K562 (cell line): Measurements from ENCODE around the gene SYT14. TPM values are rescaled to one million over a fixed set of nuclear protein-coding genes. Genes with fewer than 3 reads are reported as not detected.

ENCODE experiments used
- ATAC-seq: fragments of 200-7000 bp; cut with Tn5 transposase; 3 replicates; pipeline ENCODE4 v1.9.1; 2020; ENCODE audit warnings: moderate library complexity
- BruUV-seq: library from RNA; stranded (reverse); fragments of 400-500 nt; replicated peaks from 2 replicates; lab custom pipeline; 2021; lab: Mats Ljungman, UMichigan
- CTCF ChIA-PET: fragments of 300-600 bp; formaldehyde crosslinking; extraction: SDS; loops from one replicate; lab custom pipeline; 2021; ENCODE audit warnings: low intra/inter-chr PET ratio; lab: Yijun Ruan, JAX
- POLR2A ChIA-PET: fragments of 300-600, 350-650 bp; sonication (Branson Sonifier 250); formaldehyde crosslinking; extraction: SDS; loops from one replicate; lab custom pipeline; 2021; ENCODE audit warnings: antibody characterized with exemption, inconsistent platforms; lab: Yijun Ruan, JAX
- DNase-seq, 4 experiments: peaks; one replicate each; pipeline versions ENCODE4 v3.0.0 to v3.0.0-alpha.2; 2011 to 2018; ENCODE audit warnings: low spot score in 3 of 4, mixed read lengths in 3 of 4; ENCODE audit errors: extremely low read depth in 1 of 4
- FAIRE-seq: peaks from 2 replicates; lab custom pipeline; 2011; peaks lifted over from hg19 to GRCh38; lab: Jason Lieb, UNC
- H2AFZ ChIP-seq: 2 replicates; pipeline ENCODE4 v1.6.0; 2011; ENCODE audit warnings: low read depth, low read length, control low read depth, inconsistent platforms
- H3K27ac ChIP-seq: fragments of 200-600 bp; 3 replicates; pipeline ENCODE4 v1.8.0; 2011; ENCODE audit warnings: low read depth, mild to moderate bottlenecking, control low read depth, inconsistent platforms, low read length, moderate library complexity, mixed read lengths; ENCODE audit errors: extremely low read depth
- H3K27me3 ChIP-seq, 2 experiments: fragments of 300-600 bp in 1 of 2; 2 replicates in 1 of 2; 3 replicates in 1 of 2; pipeline versions ENCODE4 v1.6.0 to v1.8.0; 2011; ENCODE audit warnings: inconsistent platforms in 2 of 2, low read length in 2 of 2, mild to moderate bottlenecking in 1 of 2, mixed read lengths in 1 of 2, moderate library complexity in 1 of 2; ENCODE audit not compliant: control insufficient read depth in 2 of 2, insufficient read depth in 2 of 2
- H3K36me3 ChIP-seq: fragments of 300-600 bp; 3 replicates; pipeline ENCODE4 v1.8.0; 2011; ENCODE audit warnings: mild to moderate bottlenecking, low read length, inconsistent platforms; ENCODE audit not compliant: control insufficient read depth, insufficient read depth
- H3K4me1 ChIP-seq, 2 experiments: fragments of 200-600 bp in 1 of 2; replicated peaks in 1 of 2; 2 replicates in 1 of 2; 3 replicates in 1 of 2; pipeline versions ENCODE4 v1.5.1 to v1.8.0; 2011; ENCODE audit warnings: inconsistent platforms in 2 of 2, low read length in 2 of 2, mild to moderate bottlenecking in 1 of 2, mixed read lengths in 1 of 2, moderate library complexity in 1 of 2; ENCODE audit not compliant: control insufficient read depth in 2 of 2, insufficient read depth in 2 of 2
- H3K4me2 ChIP-seq: 2 replicates; pipeline ENCODE4 v1.6.1; 2011; ENCODE audit warnings: low read length, control low read depth, inconsistent platforms, mixed read lengths; ENCODE audit not compliant: insufficient read depth
- H3K4me3 ChIP-seq: fragments of 200-600 bp; sonication (generic), shearing (Covaris generic); 2 replicates; pipeline ENCODE4 v1.5.1; 2016; ENCODE audit warnings: control low read depth, inconsistent platforms
- H3K79me2 ChIP-seq: fragments of 200-600 bp; 3 replicates; pipeline ENCODE4 v1.8.0; 2011; ENCODE audit warnings: low read length, inconsistent platforms; ENCODE audit not compliant: control insufficient read depth, insufficient read depth
- H3K9ac ChIP-seq, 2 experiments: 2 replicates each; pipeline versions ENCODE4 v1.6.0 to v1.6.1; 2011; ENCODE audit warnings: low read depth in 2 of 2, low read length in 2 of 2, control low read depth in 1 of 2, inconsistent platforms in 1 of 2, mild to moderate bottlenecking in 1 of 2, mixed read lengths in 1 of 2; ENCODE audit not compliant: insufficient read depth in 1 of 2
- H3K9me1 ChIP-seq: one replicate; pipeline ENCODE4 v1.6.0; 2011; ENCODE audit warnings: inconsistent platforms, mild to moderate bottlenecking, low read length, moderate library complexity; ENCODE audit not compliant: control insufficient read depth, insufficient read depth
- H3K9me3 ChIP-seq: replicated peaks from 2 replicates; pipeline ENCODE4 v1.5.1; 2011; ENCODE audit warnings: low read depth, low read length, inconsistent platforms; ENCODE audit not compliant: control insufficient read depth, insufficient read depth
- H4K20me1 ChIP-seq: replicated peaks from 2 replicates; pipeline ENCODE4 v1.6.1; 2011; ENCODE audit warnings: low read length, inconsistent platforms, mixed read lengths; ENCODE audit not compliant: control insufficient read depth, insufficient read depth
- ATF3 ChIP-seq, 2 experiments: fragments of 450-650 bp in 1 of 2; sonication (generic) in 1 of 2; formaldehyde crosslinking in 1 of 2; IDR thresholded peaks in 1 of 2; conservative IDR thresholded peaks in 1 of 2; 2 replicates each; pipeline versions ENCODE4 v1.6.1 to v1.8.1; 2016 to 2023; ENCODE audit warnings: mild to moderate bottlenecking in 2 of 2, moderate library complexity in 2 of 2, inconsistent platforms in 1 of 2, missing genetic modification reagents in 1 of 2
- ATF6 ChIP-seq: sonication (generic); formaldehyde crosslinking; IDR thresholded peaks from 2 replicates; pipeline ENCODE4 v1.4.0; 2020; ENCODE audit warnings: mild to moderate bottlenecking, missing genetic modification reagents
- E2F1 ChIP-seq: sonication (generic); formaldehyde crosslinking; IDR thresholded peaks from 2 replicates; pipeline ENCODE4 v1.8.1; 2023; ENCODE audit warnings: mild to moderate bottlenecking, missing genetic modification reagents, moderate library complexity
- E2F8 ChIP-seq: fragments of 450-650 bp; IDR thresholded peaks from 2 replicates; pipeline ENCODE4 v1.7.1; 2018; ENCODE audit warnings: mild to moderate bottlenecking, low read depth; ENCODE audit not compliant: partially characterized antibody
- GABPA ChIP-seq: fragments of 200-800 bp; sonication (Bioruptor generic); conservative IDR thresholded peaks from 2 replicates; pipeline ENCODE4 v1.6.1; 2016; ENCODE audit warnings: low read depth, missing genetic modification characterization, missing compliant biosample characterization
- KLF6 ChIP-seq: fragments of 250-450 bp; sonication (Bioruptor Pico); IDR thresholded peaks from 2 replicates; pipeline ENCODE4 v1.4.0; 2020; ENCODE audit warnings: mild to moderate bottlenecking, moderate library complexity, borderline replicate concordance
- MEF2D ChIP-seq: conservative IDR thresholded peaks from 2 replicates; pipeline ENCODE4 v1.6.1; 2016; ENCODE audit warnings: low read depth, missing genetic modification characterization, missing compliant biosample characterization
- NELFE ChIP-seq: IDR thresholded peaks from 2 replicates; pipeline ENCODE4 v1.6.1; 2011; ENCODE audit warnings: mild to moderate bottlenecking; ENCODE audit not compliant: insufficient read depth, insufficient read length
- PTTG1 ChIP-seq: fragments of 450-650 bp; IDR thresholded peaks from 2 replicates; pipeline ENCODE4 v1.6.1; 2016; ENCODE audit warnings: low read depth, mild to moderate bottlenecking, missing genetic modification characterization, missing compliant biosample characterization
- STAG1 ChIP-seq: sonication (generic); formaldehyde crosslinking; IDR thresholded peaks from 2 replicates; pipeline ENCODE4 v1.5.0; 2020; ENCODE audit warnings: missing genetic modification reagents, borderline replicate concordance
- TRIM28 ChIP-seq: fragments of 450-650 bp; IDR thresholded peaks from 2 replicates; pipeline ENCODE4 v1.6.1; 2017
- USF1 ChIP-seq: sonication (generic); formaldehyde crosslinking; IDR thresholded peaks from 2 replicates; pipeline ENCODE4 v1.9.0; 2022; ENCODE audit warnings: mild to moderate bottlenecking, missing genetic modification reagents
- ZKSCAN3 ChIP-seq: fragments of 250-450 bp; sonication (Bioruptor Pico); IDR thresholded peaks from 2 replicates; pipeline ENCODE4 v1.4.0; 2020
- WGBS: fragments of 100-300 bp; shearing (Covaris generic); methylation state at CpG from one replicate; pipeline ENCODE4 v1.1.6; 2016; ENCODE audit warnings: low coverage, mixed read lengths; ENCODE audit not compliant: insufficient coverage; ENCODE audit errors: missing lambda C conversion rate; 5-methylcytosine and 5-hydroxymethylcytosine counted together
- in situ Hi-C: fragments of 300-500 bp; cut with MboI; formaldehyde crosslinking; loops from 4 replicates; pipeline ENCODE4 v1.15.0; 2018; ENCODE audit warnings: inconsistent platforms, mixed read lengths
- intact Hi-C: fragments of 100-400 bp; cut with micrococcal nuclease; formaldehyde crosslinking; loops from 2 replicates; pipeline ENCODE4 v1.14.2; 2022
- polyA plus RNA-seq, 8 experiments: library from polyadenylated mRNA; depleted of rRNA in 4 of 8; stranded (reverse) in 5 of 8; unstranded in 3 of 8; fragments of >200 nt; fragmentation: Nextera tagmentation in 2 of 8; fragmentation: Illumina TruSeq in 1 of 8; extraction: Ambion mirVana in 2 of 8; extraction: Trizol in 1 of 8; gene quantifications; 2 replicates each; pipeline versions ENCODE4 v1.2.1 to v1.2.3, GENCODE V29; 2011 to 2014; ENCODE audit warnings: inconsistent platforms in 1 of 8, missing spikeins in 1 of 8
- total RNA-seq, 7 experiments: library from RNA; depleted of rRNA in 6 of 7; stranded (reverse); fragments of >200 nt in 6 of 7; fragmentation: Illumina TruSeq in 2 of 7; extraction: Trizol in 2 of 7; gene quantifications; 2 replicates each; pipeline versions ENCODE4 v1.2.1 to v1.2.3, GENCODE V29; 2011 to 2021; ENCODE audit warnings: low replicate concordance in 1 of 7

The SYT14 gene
- total and polyA plus RNA-seq, 9 of the 15 experiments (the other 6 are each of a cell fraction or from before 2014, with no cell fraction given), result 0.01 to 0.04 TPM; not detected in 7

GRCh38 chr1:209895709-209896108 is 42.3 kb upstream of the SYT14 start:
- BruUV-seq, result no TSS peak
- FAIRE-seq (no peak), ATAC-seq (no peak), DNase-seq (no peak)
- ChIA-PET POLR2A (interaction anchor here (0.5 to 1.3 kb wide), 2 partner anchors 12 to 1701 kb away, joined by 3 to 4 read pairs; no protein-coding TSS in a partner anchor), CTCF (no interaction called here)
- H3K9me3 ChIP-seq, result no peaks in the 10 kb centered on the region
- H3K9me1 ChIP-seq, result no peaks in the 10 kb centered on the region
- no peak overlapping the region for H3K4me2 ChIP-seq
- no peaks in the 10 kb centered on the region for H3K36me3 ChIP-seq
- H2AFZ ChIP-seq, result no peak overlapping the region
- no peak overlapping the region for H3K4me3 ChIP-seq
- no peaks in the 10 kb centered on the region for H4K20me1 ChIP-seq
- 4% methylated on average over 4 of the region's 4 CpGs for WGBS
- intact Hi-C loops (loop anchor here (2.0 kb wide), 1 partner anchor 47 kb away; no protein-coding TSS in a partner anchor), in situ Hi-C loops (no loop called here)
- peaks cover 0 to 8% of the 10 kb centered on the region in 2 experiments; a peak in 1 of 5 replicates for H3K4me1 ChIP-seq
- H3K79me2 ChIP-seq, result no peaks in the 10 kb centered on the region
- H3K9ac ChIP-seq, result no peak overlapping the region
- peaks cover 0 to 28% of the 10 kb centered on the region in 2 experiments; a peak in 3 of 5 replicates for H3K27me3 ChIP-seq
- H3K27ac ChIP-seq, result no peak overlapping the region
- TF ChIP-seq PTTG1 (tag), result no peak
- TF ChIP-seq USF1 (CRISPR knock-in tag), result no peak
- TF ChIP-seq KLF6 (CRISPR knock-in tag), result no peak
- no peak for TF ChIP-seq GABPA (tag)
- TF ChIP-seq E2F1 (CRISPR knock-in tag), result no peak
- no peak for TF ChIP-seq ATF3 (IDR thresholded peaks at IDR 0.05)
- no peak for TF ChIP-seq ATF3 (CRISPR knock-in tag; conservative IDR thresholded peaks at IDR 0.05)
- TF ChIP-seq ZKSCAN3 (CRISPR knock-in tag), result no peak
- TF ChIP-seq NELFE, result no peak
- no peak for TF ChIP-seq ATF6
- no peak for TF ChIP-seq TRIM28
- no peak for TF ChIP-seq E2F8
- no peak for TF ChIP-seq STAG1 (CRISPR knock-in tag)
- TF ChIP-seq MEF2D (tag), result no peak
